Cardiac fibroblast (primary cell): ENCODE measurements around the gene BTBD9.
A peak's percentile ranks its signal among the peaks of the same experiment; 100 is the strongest.

Experiments
- DNase-seq, 2 donors: peaks; one replicate each; pipeline versions ENCODE4 v3.0.0 to v3.0.0-alpha.2; 2010; ENCODE audit warnings: low read depth in 2 of 2
- H3K4me3 ChIP-seq, 2 donors: replicated peaks in 1 of 2; 1 replicate in 1 of 2; 2 replicates in 1 of 2; pipeline ENCODE4 v1.5.1; 2011; ENCODE audit warnings: low read depth in 2 of 2, low read length in 2 of 2, mild to moderate bottlenecking in 2 of 2, moderate library complexity in 1 of 2
- TF ChIP-seq, protein P1 (sequence below): IDR thresholded peaks from one replicate; pipeline ENCODE4 v1.5.1; 2011; ENCODE audit warnings: low read depth, mild to moderate bottlenecking, low read length, inconsistent platforms

Gene BTBD9

GRCh38 chr6:38673397-38674165, 33.9 kb upstream of the BTBD9 start:
- H3K4me3 ChIP-seq, result no peak overlapping the region
- TF ChIP-seq, protein P1, sequence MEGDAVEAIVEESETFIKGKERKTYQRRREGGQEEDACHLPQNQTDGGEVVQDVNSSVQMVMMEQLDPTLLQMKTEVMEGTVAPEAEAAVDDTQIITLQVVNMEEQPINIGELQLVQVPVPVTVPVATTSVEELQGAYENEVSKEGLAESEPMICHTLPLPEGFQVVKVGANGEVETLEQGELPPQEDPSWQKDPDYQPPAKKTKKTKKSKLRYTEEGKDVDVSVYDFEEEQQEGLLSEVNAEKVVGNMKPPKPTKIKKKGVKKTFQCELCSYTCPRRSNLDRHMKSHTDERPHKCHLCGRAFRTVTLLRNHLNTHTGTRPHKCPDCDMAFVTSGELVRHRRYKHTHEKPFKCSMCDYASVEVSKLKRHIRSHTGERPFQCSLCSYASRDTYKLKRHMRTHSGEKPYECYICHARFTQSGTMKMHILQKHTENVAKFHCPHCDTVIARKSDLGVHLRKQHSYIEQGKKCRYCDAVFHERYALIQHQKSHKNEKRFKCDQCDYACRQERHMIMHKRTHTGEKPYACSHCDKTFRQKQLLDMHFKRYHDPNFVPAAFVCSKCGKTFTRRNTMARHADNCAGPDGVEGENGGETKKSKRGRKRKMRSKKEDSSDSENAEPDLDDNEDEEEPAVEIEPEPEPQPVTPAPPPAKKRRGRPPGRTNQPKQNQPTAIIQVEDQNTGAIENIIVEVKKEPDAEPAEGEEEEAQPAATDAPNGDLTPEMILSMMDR, result no peak
- DNase-seq, result no peak

DNA sequence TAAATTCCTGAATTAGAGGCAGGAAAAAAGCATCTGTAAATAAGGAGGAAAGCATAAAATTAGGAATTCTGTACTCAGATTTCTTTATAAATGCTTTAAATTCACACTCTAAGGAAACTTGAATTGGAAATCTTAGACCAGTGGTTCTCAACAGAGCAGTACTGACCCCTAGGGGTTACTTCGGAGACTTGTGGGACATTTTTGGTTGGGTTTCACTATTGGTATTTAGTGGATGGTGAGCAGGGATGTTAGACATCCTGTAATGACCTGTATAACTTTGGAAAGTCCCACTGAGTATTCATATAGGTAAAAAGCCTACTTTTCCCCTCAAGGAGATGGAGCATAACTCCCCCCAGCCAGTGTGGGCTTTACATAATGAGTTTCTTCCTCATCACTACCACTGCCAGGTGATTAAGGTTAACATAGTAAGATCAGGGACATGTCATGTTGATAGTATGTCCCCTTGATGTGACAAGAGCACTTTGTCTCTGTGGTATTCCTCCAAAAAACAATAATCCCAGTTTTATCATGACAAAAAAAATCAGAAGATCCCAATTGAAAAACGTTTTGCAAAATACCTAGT, 32.2 kb upstream of the BTBD9 start:
- peak; percentile 74 to 78 for DNase-seq
- TF ChIP-seq, protein P1, result peak; percentile 74

DNA sequence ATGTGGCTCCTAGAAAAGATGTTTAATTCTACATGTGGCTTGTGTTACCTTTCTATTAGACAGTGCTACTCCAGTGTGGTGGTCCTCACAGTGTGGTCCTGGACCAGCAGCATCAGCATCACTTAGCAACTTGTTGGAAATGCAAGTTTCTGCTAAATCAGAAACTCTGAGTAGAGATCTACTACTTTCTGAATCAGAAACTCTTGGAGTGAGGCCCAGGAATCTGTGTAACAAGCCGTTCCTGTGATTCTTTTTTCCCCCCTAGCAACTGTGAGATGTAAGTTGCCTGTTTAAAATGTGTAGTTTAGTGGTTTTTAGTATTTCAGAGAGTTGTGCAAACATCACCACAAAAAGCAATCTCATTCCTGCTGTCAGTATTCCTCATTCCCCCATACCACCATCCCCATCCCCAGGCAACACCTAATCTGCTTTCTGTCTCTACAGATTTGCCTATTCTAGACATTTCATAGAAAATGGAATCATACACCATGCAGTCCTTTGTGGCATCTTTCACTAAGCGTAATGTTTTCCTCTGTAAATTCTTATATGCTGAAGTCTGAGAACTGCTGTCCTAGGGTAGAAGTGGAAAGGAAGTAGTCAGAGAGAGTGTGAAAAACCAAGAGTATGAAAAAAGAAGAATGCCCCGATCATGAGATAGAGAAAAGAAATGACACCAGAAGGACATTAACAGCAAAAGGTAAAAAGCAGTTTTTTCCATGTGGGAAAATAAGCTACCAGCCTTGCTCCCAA, 18.9 kb upstream of the BTBD9 start:
- no peak for DNase-seq
- TF ChIP-seq, protein P1, result no peak
- H3K4me3 ChIP-seq, result no peak overlapping the region

More for the DNA sequence above, 32.2 kb upstream of the BTBD9 start:
- H3K4me3 ChIP-seq, result no peak overlapping the region

DNA sequence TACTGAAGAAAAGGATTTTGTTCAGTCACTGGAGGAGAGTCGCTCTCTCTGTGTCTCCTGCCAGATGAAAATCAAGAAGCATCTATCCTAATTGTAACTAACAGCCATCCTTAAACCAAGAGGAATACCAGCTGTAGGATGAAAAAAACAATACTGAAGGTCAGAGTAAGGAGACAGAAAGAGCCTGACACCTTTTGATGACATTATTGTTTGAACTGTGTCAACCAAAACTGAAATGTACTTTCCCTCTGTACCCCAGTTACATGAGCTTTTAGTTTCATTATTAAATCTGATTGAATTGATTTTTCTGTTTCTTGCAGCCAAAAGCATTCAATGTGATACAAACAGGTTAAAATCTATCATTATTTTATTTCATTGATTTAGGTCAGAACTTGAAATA, 17.2 kb upstream of the BTBD9 start:
- TF ChIP-seq, protein P1, result no peak
- DNase-seq, result no peak
- no peak overlapping the region for H3K4me3 ChIP-seq

DNA sequence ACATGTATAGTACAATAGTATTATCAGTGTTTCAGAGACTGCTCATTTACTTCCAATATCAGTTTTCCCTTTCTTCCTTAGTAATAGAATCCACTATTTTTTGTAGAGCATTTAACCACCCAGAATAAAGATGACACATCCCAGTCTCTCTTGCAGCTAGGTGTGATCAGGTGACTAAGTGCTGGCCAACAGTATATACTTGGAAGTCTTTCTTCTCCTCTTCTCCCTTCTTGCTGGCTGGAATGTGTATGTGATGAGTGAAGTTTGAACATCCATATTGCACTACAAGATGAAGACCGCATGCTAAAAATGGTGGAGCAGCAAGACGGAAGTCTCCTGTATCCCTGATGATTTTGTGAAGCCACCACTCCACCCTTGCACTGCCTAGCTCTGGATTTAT, 14.5 kb upstream of the BTBD9 start:
- H3K4me3 ChIP-seq, result no peak overlapping the region
- TF ChIP-seq, protein P1, result no peak

DNA sequence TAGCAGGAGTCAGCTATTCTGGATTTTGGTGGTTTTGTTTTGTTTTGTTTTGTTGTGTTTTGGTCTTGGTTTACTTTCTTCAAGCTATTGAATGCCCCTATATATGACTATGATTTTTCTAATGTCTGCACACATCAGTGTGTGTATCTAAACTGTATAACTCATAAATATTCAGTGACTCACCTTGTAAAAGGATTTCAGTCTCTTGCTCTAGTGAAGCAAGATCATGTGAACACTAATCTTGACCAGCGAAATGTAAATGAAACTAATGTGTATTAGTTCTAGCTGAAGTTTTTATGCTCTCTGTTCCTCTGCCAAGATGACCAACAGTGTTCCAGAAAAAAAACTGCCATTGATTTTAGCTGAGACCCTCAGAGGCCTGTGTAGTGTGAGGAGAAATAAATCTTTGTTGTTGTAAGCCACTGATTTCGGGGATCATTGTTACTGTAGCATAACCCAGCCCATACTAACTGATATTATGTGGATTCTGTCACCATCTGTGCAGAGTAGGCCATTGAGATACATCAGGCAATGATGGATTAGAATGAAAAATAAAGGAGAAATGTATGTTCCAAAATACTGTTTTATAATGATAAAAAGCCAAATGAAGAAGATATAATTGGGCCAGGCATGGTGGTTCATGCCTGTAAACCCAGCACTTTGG, 11.5 kb upstream of the BTBD9 start:
- H3K4me3 ChIP-seq, result no peak overlapping the region
- TF ChIP-seq, protein P1, result no peak
- DNase-seq, result no peak

More for the DNA sequence above, 14.5 kb upstream of the BTBD9 start:
- no peak for DNase-seq
